HFFc6 (cell line): ENCODE data around the gene TMEM94. TPM values are rescaled to one million over a fixed set of nuclear protein-coding genes. Genes with fewer than 3 reads are reported as not detected.
A peak's percentile ranks its signal among the peaks of the same experiment; 100 is the strongest.

Experiments used
- DNase-seq: peaks from one replicate; pipeline ENCODE4 v3.0.0-alpha.2; 2018
- H3K27ac Mint-ChIP-seq: 2 replicates; pipeline ENCODE4 v1.8.0; 2020; ENCODE audit warnings: mild to moderate bottlenecking, mixed read lengths
- H3K27me3 Mint-ChIP-seq: 2 replicates; pipeline ENCODE4 v1.8.0; 2021; ENCODE audit warnings: mild to moderate bottlenecking, moderate library complexity, mixed read lengths; ENCODE audit not compliant: insufficient read depth
- H3K36me3 Mint-ChIP-seq: 2 replicates; pipeline ENCODE4 v1.8.0; 2021; ENCODE audit warnings: low read depth, mixed read lengths
- H3K4me1 Mint-ChIP-seq: 2 replicates; pipeline ENCODE4 v1.8.0; 2020; ENCODE audit warnings: low read depth, mixed read lengths
- H3K4me3 Mint-ChIP-seq: 2 replicates; pipeline ENCODE4 v1.8.0; 2020; ENCODE audit warnings: mild to moderate bottlenecking, moderate library complexity, mixed read lengths
- H3K9me3 Mint-ChIP-seq: 2 replicates; pipeline ENCODE4 v1.8.0; 2020; ENCODE audit warnings: mild to moderate bottlenecking, mixed read lengths
- total RNA-seq, 6 experiments: library from RNA; stranded (reverse); fragmentation: NEBNext Ultra II Directional; extraction: Animal tissue kit (Norgen Biotek cat#: 25700); gene quantifications; 2 replicates in 1 of 6; 3 replicates in 5 of 6; pipeline ENCODE4 v1.2.3, GENCODE V29; 2021
- TF ChIP-seq, protein P1 (sequence below): fragments of 200-600 bp; sonication (generic); IDR thresholded peaks from 2 replicates; pipeline ENCODE4 v1.5.0; 2021; ENCODE audit warnings: antibody characterized with exemption, mild to moderate bottlenecking

Gene TMEM94
- total RNA-seq, 6 experiments from 2014 or later, result 31.7 to 43.9 (median 41.2) TPM

DNA sequence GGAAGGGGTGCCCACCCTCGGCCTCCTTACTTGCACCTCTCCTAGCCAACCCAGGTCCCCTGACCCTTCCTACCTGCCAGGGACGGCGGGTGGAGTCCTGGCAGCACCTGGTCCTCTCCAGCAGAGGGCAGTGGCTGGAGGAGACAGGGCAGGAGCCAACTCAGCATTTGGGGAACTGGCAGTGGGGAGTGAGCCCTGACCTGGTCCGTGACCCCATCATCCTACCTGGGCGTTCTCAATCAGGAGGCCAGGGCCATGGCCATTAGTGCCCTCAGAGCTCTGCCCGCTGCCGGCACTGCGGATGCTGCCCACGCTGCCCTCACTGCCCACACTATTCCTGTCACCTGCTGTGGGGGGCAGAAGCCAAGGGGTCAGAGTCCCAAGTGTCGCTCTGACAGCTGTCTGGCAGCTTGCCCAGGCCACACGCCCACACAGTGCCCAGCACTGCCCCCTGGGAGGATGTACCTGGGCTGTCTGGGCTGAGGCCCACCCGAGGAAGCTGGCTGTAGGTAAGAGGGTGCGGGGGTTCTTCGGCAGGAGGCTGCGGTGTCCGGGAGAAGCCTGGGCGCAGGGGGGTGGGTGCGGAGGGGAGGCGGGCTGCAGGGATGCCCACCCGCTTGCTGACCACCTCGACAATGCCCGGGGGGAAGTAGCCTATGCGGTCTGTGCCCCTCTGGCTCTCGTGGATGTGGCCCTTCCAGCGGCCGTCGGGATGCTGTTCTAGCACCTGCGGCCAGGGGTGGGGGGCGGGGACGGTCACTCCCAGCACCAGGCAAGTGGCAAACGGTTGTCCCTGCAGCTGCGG is 48.1 kb downstream of the TMEM94 start:
- Mint-ChIP-seq H3K27me3 (no peaks in the 10 kb centered on the region; the same call in 1 of the 2 replicates), H3K27ac (no peak overlapping the region), H3K4me3 (no peak overlapping the region), H3K9me3 (no peaks in the 10 kb centered on the region), H3K4me1 (peaks cover 7% of the 10 kb centered on the region; the same call in 1 of the 2 replicates), H3K36me3 (no peaks in the 10 kb centered on the region)
- no peak for DNase-seq
- TF ChIP-seq, protein P1, sequence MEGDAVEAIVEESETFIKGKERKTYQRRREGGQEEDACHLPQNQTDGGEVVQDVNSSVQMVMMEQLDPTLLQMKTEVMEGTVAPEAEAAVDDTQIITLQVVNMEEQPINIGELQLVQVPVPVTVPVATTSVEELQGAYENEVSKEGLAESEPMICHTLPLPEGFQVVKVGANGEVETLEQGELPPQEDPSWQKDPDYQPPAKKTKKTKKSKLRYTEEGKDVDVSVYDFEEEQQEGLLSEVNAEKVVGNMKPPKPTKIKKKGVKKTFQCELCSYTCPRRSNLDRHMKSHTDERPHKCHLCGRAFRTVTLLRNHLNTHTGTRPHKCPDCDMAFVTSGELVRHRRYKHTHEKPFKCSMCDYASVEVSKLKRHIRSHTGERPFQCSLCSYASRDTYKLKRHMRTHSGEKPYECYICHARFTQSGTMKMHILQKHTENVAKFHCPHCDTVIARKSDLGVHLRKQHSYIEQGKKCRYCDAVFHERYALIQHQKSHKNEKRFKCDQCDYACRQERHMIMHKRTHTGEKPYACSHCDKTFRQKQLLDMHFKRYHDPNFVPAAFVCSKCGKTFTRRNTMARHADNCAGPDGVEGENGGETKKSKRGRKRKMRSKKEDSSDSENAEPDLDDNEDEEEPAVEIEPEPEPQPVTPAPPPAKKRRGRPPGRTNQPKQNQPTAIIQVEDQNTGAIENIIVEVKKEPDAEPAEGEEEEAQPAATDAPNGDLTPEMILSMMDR, result peak; percentile 71

DNA sequence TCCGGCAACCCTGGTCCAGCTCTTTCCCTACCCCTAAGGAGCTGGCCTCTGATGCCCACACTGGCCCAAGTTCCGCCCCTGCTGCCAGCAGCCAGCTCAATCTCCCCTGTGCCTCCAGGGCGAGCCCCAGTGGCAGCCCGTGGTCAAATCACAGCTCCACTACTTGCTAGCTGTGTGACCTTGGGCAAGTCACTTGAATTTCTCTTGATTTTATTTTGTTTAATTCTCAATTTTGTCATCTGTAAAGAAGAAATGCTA is 48.6 kb downstream of the TMEM94 start:
- no peaks in the 10 kb centered on the region for H3K9me3 Mint-ChIP-seq
- TF ChIP-seq, protein P1, result no peak
- no peak overlapping the region for H3K4me3 Mint-ChIP-seq
- no peaks in the 10 kb centered on the region for H3K36me3 Mint-ChIP-seq
- peaks cover 7% of the 10 kb centered on the region; the same call in 1 of the 2 replicates for H3K4me1 Mint-ChIP-seq
- H3K27me3 Mint-ChIP-seq, result no peaks in the 10 kb centered on the region; the same call in 1 of the 2 replicates
- no peak for DNase-seq
- H3K27ac Mint-ChIP-seq, result no peak overlapping the region

DNA sequence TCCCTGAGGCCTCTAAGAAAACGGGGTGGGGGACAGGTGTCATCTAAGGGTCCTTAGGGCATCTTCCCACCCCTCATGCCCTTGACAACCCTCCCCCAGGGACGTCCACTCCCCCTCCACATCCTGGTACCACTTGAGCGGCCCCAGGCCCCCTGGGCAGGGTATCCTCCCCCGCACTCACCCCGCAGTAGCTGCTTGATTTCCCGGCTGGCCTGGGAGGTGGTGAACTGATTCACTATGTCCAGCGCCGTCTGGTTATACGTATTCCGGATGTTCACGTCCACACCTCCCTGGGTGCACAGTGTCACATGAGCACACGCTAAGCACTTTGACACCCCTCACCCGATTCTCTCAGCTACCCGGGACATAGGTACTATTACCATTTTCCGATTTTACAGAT is 49.2 kb downstream of the TMEM94 start:
- Mint-ChIP-seq H3K4me3 (no peak overlapping the region), H3K27ac (no peak overlapping the region), H3K9me3 (no peaks in the 10 kb centered on the region), H3K36me3 (no peaks in the 10 kb centered on the region), H3K4me1 (peaks cover 7% of the 10 kb centered on the region; the same call in 1 of the 2 replicates), H3K27me3 (no peaks in the 10 kb centered on the region; the same call in 1 of the 2 replicates)
- TF ChIP-seq, protein P1, result no peak
- DNase-seq, result no peak

- H3K36me3 Mint-ChIP-seq, result no peaks in the 10 kb centered on the region
- H3K27ac Mint-ChIP-seq, result no peak overlapping the region
- TF ChIP-seq, protein P1, result no peak
- H3K4me1 Mint-ChIP-seq, result peaks cover 7% of the 10 kb centered on the region; the same call in 1 of the 2 replicates
- no peaks in the 10 kb centered on the region; the same call in 1 of the 2 replicates for H3K27me3 Mint-ChIP-seq
- H3K9me3 Mint-ChIP-seq, result no peaks in the 10 kb centered on the region
- no peak overlapping the region for H3K4me3 Mint-ChIP-seq
- no peak for DNase-seq
Measured at GRCh38 chr17:75506134-75506533, 49.7 kb downstream of the TMEM94 start.

GRCh38 chr17:75506888-75507287 is 50.5 kb downstream of the TMEM94 start:
- Mint-ChIP-seq H3K4me3 (no peak overlapping the region), H3K9me3 (no peaks in the 10 kb centered on the region), H3K36me3 (no peaks in the 10 kb centered on the region), H3K4me1 (peaks cover 10% of the 10 kb centered on the region), H3K27me3 (no peaks in the 10 kb centered on the region; the same call in 1 of the 2 replicates), H3K27ac (no peak overlapping the region)
- no peak for DNase-seq
- TF ChIP-seq, protein P1, result no peak
